Renal cortical epithelial cell (primary cell): ENCODE data around the gene RPS3A. TPM values are rescaled to one million over a fixed set of nuclear protein-coding genes. Genes with fewer than 3 reads are reported as not detected.
"Not testable (repeated sequence)": the region's sequence is repeated elsewhere in the genome, so short reads cannot be mapped to it uniquely, and the experiment has no call there.

Experiments used
- DNase-seq: peaks from one replicate; pipeline ENCODE4 v3.0.0-alpha.2; 2011; ENCODE audit warnings: low read depth
- total RNA-seq: library from RNA; depleted of rRNA; stranded (reverse); fragments of >200 nt; gene quantifications from 2 replicates; pipeline ENCODE4 v1.2.3, GENCODE V29; 2014

RPS3A gene
- total RNA-seq, 1 donor from 2014 or later = 2,300 TPM

DNA sequence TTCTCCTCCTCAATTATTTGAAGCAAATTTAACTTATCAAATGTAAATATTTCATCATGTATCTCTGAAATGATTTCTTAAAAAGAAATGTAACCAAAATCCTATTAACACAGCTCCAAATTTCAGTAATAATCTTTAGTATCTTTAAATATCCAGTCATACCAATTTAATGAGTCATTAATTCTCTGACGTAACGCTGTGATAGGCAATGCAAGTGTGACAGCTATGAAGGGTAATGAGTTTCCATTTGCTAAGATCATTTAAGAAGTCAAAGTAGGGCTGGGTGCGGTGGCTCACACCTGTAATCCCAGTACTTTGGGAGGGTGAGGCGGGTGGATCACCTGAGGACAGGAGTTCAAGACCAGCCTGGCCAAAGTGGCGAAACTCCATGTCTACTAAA lies 15.6 kb downstream of the RPS3A start:
- DNase-seq = peak; percentile 16

DNA sequence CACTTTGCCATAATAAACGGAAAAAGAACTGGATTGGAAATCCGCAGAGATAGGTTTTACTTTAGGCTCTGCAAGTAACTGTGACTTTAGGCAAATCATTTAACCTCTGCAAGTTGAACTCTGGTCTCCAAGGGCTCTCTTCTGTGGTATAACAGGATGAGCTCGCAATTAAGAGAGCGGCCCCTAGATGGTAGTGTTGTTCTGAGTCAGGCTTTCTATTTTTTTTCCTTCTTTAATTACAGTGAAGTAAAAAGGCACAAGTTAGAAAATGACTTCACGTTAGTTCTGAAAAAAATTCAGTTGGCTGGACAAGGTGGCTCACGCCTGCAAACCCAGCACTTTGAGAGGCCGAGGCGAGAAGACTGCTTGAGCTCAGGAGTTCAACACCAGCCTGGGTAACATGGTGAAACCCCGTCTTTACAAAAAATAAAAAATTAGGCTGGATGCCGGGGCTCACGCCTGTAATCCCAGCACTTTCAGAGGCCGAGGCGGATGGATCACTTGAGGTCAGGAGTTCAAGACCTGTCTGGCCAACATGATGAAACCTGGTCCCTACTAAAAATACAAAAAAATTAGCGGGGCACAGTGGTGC lies 18.0 kb downstream of the RPS3A start:
- peak; percentile 70 for DNase-seq

DNA sequence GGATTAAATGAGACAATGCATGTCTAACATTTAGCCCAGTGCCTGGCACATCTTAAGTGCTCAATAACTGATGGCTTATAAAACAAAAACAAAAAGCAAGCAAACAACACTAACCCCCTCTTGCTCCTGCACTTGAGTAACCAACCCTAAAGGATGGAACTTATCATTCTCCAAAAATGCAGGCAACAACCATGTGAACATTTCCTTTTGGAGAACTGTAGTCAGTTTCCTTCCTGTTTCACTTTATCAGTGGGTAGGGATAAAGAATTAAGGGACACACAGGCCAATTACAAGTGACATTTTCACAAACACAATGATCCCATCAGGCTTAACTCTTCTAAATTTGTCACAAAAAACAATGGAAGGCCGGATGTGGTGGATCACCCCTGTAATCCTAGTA lies 30.4 kb downstream of the RPS3A start:
- DNase-seq = peak; percentile 24

DNA sequence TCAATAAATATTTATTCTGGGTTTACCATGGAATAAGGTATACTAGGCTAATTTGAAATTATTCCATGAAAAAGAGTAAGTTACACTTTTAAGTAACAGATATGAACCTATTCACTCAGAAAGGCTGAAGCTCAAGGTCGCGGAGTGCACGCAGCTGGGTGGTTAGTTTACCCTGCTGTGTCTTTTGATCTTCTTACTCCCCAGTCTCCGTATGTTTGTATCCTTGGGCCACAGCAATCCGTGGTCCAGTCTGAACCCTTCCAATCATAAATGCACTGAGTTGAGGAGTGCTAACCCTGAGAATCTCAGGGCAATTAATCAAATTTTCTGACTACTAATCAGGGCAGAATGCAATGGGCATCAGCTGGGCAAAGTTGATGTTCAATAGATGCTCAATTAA lies 33.9 kb downstream of the RPS3A start:
- DNase-seq = no peak

DNA sequence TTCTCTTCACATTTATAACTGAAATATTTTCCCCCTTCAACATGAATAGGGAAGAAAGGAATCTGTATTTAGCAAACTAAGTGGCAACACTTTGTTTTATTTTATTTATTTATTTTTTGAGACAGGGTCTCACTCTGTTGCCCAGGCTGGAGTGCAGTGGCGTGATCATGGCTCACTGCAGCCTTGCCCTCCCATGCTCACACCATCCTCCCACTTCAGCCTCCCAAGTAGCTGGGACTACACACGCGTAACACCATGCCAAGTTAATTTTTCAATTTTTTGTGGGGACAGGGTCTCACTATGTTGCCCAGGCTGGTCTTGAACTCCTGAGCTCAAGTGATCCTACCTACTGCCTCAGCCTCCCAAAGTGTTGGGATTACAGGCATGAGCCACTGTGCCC lies 36.6 kb downstream of the RPS3A start:
- DNase-seq = not testable (repeated sequence)

DNA sequence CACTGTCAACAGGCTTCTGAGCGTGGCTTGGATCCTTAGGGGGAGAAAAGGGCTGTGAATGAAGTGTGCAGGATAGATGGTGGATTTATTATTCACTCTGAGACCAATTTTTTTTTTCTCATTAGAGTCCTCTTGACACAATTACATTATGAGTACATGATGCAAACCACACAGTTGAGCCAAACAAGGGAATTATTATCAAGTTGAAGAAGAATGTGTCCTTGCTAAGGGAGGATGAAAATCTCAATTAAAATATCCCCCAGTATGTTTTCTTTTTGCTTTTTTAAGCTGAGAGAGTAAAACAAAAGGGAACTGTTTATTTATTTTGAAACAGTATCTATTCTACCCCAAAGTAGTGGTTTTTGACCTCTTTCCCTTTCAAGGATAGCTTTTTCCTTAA lies 40.4 kb downstream of the RPS3A start:
- DNase-seq = no peak

DNA sequence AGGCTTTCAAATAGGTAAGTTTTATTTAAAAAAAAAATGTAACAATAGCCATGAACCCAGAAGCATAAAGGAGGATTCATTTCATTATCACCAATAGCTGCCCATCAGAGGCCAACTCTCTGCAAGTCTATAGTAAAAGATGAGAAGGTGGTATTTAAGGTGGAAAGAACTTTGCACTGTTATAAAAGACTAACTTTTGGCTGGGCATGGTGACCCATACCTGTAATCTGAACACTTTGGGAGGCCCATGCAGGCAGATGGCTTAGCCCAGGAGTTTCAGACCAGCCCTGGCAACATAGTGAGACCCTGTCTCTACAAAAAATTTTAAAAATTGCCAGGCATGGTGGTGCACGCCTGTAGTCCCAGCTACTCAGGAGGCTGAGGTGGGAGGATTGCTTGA lies 43.3 kb downstream of the RPS3A start:
- DNase-seq = no peak

DNA sequence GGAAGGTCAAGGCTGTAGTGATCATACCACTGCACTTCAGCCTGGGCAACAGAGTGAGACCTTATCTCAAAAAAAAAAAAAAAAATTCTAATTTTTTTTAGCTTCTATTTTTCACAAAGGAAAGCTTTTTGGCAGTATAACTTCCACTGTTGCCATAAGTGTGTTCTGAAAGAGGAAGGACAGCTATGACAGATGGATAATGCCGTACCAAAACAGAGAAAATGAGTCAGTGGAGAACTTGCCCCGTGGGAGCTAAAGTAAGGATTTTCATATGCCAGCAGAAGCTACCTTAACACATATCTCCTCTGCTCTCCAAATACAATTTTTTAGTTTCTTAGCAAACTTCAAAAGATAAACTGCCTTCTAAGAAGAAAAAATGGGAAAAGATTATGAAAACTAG lies 43.7 kb downstream of the RPS3A start:
- DNase-seq = no peak

DNA sequence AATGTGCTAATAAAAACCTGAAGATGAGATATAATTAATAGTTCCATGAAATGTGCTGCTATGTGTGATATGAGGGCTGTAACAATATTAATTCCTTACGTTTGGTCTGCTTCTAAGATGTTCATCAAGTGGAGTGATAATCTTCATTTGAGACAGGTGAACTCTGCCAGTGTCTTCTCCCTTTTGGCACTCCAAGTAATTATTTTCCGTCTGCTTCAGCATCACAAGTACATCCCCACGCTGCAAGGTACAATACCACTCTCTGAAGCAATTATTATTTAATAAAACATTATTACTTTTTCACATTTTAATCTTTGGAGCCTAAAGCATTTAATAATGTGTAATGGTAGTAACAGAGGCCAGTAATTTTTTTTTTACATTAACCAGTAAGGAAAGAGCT lies 44.4 kb downstream of the RPS3A start:
- DNase-seq = no peak

DNA sequence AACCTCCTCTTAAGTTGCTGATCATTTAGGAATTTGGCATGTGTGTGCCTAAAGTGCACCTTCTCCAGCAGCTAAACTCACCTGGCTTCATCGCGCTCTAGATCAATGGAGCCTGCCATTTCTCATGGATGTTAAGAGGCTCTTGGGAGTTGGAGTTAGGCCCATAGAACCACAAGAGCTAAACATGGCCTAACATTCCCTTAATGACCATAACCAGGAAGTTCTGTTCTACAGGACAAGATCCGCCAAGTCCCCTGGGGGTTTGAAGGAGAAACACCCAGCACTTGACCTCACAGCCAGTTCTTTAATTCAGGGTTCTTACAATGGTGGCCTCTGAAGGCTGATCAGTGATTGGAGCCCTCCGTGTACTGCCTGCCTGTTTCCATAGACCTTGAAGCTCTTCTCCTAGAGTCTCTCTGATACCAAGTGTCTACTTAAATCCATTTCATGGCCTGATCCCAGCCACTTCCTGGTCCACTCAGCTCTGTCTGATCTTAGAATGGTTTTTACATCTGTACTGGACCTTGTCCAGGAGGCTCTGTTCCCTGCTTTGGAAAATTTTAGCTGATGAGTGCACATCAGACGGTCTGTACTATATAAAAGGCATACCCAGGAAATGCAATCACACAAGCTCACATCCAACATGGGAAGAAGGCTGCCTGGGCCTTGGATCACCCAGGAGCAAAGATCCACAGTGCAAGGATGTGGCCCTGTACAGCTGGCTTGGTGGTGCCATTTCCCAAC lies 45.1 kb downstream of the RPS3A start:
- no peak for DNase-seq

DNA sequence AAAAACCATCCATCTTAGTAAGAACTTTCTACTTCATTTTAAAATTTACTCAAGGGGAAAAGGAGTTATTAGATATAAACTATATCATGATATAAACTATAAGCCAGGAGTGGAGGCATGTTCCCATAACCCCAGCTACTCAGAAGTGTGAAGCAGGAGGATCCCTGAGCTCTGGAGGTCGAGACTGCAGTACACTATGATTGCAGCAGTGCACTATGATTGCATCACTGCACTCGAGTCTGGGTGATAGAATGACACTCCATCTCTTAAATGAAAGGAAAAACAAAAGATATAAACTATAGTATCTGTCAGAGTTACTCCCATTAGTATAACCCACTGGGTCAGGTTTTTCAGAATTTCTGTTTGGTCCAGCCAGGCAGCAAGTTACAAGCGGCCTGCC lies 47.6 kb downstream of the RPS3A start:
- DNase-seq = peak; percentile 9

DNA sequence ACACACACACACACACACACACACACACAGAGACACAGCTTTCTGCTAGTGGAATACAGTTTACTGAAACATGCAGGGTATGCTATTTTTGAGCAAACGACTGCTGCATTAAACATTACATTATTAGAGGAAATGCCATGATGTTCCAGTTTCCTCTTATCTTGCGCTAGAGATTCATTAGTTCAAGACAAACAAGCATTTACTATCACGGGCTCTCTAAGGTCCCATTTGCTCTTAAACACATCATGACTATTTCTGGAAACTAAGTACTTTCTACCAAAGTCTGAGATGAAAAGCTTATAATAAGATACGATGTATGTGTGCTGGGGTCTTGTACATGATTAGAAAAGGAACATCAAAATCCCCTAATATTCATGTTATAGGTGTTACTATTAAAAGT lies 48.8 kb downstream of the RPS3A start:
- DNase-seq = no peak

DNA sequence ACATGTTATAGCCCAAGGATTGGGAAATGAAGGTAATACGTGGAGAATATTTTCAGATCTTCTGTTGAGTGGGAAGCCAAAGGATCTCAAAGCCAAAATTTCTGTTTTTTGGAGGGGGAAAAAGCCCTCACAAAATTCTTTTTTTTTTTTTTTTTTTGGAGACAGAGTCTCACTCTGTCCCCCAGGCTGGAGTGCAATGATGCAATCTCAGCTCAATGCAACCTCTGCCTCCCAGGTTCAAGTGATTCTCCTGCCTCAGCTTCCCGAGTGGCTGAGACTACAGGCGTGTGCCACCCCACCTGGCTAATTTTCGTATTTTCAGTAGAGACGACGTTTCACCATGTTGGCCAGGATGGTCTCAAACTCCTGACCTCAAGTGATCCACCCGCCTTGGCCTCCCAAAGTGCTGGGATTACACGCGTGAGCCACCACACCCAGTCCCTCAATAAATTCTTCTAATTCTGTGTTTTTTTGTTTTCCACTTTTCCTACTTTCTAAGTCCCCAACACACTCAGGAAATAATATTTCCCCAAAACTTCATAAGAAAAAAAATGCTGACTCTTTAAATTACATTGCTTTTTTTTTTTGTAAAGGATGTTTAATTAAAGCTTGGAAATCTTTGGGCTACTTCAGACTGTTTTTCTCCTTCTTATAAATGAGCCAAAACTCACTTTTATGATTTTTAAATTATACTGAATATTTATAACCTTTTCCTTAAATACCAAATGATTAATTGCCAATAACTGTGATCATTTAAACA lies 51.6 kb downstream of the RPS3A start:
- DNase-seq = no peak

DNA sequence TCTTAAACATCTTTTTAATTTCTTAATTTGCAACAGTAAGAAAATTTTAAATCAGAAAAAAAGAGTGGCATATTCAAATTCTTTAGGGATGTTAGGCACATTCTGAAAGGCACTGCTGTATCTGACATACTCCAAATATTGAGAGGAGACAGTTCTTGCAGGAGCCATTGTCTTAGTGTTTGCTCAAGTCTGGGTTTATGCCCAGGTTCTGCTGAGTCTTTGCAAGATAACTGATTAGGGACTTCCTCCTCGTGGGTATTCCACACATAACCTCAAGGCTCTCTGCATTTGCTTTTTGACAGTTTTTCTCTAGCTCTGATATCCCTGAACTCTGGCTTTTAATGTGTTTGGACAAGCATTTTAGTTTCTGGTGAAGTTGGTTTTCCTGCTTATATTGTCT lies 52.6 kb downstream of the RPS3A start:
- DNase-seq = no peak

DNA sequence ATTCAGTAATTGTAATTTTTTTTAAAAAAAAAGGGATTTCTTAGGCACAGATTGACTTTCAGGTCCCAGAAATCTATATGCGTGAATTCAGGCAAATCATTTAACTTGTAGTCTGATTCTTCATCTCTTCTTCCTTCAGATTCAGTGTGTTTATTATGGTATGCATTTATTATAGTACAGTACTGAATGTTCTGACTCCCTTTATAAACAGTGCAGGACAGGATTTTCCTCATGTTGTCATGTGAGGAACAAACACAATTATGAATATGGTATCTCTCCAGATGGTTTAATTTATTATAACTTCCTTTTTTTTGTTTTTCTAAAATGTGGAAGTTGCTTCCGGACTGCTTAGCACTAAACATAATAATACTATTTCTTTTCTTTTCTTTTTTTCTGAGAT lies 54.2 kb downstream of the RPS3A start:
- DNase-seq = no peak

Other genes with a start within 250 kb of the RPS3A start
- 93.1 and 119 TPM in 2 replicates for gene LRBA, start 84.3 kb upstream of the RPS3A start, total RNA-seq
- gene PRSS48, start 177.5 kb downstream of the RPS3A start, total RNA-seq = not detected in 2 replicates
- gene SH3D19, start 226.0 kb downstream of the RPS3A start, total RNA-seq = 9.4 and 22.8 TPM in 2 replicates